ENCODE data around the gene C1orf141.

- TF ChIP-seq CTCF (IDR thresholded peaks at IDR 0.05) (no peak), ATF3 (CRISPR knock-in tag; conservative IDR thresholded peaks at IDR 0.05) (no peak), ZBTB43 (CRISPR knock-in tag; IDR thresholded peaks at IDR 0.05) (no peak), AR (CRISPR knock-in tag; IDR thresholded peaks at IDR 0.05) (no peak)
Observed at GRCh38 chr1:67051196-67051595, 83.6 kb downstream of the C1orf141 start.
